Stimulated activated CD8-positive, alpha-beta memory T cell treated with anti-CD3 and anti-CD28 coated beads, Interleukin-7, amount 100 ng/mL, for 24 hours (primary cell): ENCODE results near the gene TXNRD3.

Experiments used
- DNase-seq: peaks from one replicate; pipeline ENCODE4 v3.0.0-alpha.2; 2020; ENCODE audit warnings: low read depth

TXNRD3 gene

DNA sequence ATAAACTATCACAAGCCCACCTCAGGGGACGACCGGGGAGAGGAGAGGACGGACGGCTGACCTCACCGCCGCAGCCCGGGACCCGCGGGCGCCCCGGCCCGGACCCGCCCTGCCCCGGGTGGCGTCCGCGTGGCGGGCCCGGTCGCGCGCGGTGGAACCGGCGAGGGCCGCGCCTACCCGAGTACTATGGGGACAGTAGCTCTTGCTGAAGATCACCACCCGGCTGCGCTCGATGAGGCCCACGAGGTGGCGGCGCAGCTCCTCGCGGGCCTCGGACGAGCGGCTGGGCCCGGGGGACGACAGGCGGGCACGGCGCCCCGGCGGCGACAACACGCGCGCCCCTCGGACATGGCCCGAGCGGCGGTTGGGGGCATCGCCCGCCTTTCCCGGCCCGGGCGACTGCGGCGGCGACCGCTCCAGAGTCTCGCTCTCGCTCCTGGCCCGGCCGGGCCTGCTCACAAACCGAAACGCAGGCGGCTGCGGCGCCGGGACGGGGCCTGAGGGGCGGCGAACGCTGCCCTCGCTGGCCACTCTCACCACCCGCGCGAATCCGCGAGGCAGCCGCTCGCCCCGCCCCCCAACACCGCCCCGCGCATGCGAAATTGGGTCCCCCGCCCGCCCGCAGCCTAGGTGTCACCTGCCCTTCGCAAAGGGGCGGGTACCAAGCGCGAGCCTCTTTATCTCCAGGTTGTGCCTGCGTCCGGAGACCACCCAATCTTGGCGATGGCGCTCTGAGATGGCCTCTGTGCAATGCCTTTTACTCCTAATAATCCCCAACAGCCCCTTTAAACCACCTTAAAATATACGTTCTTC is at the start of gene TXNRD3:
TXNRD3 (minus strand) TSS at position 554 of the 813 bp plus-strand sequence.
- peak; percentile 64 for DNase-seq

DNA sequence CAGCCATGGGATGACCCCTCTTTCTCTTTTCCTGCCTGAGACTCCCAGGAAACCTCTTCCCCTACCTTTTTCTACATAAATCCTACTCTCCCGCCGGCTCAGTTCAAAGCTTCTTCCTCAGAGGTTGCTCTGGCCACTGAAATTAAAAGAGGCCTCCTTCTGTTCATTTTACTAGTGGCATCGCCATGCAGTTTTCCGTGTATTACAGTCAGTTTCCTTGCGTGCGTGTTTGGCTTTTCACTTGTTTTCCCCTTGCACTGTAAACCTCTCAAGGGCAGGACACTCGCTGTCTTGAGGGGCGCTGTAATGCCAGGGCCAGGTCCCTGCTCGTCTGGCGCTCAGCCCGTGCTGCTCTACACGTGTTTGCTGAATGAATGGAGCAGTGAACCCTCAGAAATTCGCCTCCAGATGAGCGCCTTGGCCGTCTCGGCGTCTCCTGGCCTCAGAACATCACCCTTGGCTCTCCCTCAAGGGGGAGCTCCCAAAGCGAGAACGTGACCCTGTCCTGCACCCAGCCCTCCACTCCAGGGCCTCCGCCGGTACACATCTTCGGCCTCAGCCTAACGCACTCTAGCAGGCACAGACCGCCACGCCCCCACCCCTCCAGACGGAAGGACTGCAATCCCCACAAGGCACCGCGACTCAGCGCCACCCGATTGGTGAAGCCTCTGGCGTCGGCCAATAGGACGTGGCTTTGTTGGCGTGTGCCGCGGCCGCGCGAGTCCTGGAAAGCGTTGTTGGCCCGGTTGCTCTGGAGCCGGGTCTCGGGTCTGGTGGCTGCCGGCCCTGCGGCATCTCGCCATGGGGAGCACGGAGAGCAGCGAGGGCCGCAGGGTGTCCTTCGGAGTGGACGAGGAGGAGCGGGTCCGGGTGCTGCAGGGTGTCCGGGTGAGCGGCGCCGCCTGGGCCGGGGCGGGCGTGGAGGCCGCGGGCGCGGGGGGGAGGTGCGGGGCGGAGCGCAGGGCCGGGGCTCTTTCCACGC is 48.9 kb upstream of the TXNRD3 start, which contains the start of gene CHCHD6:
CHCHD6 (plus strand) TSS at position 729 of the 982 bp plus-strand sequence; CDS start at position 802, 73 bp downstream.
- peak; percentile 87 for DNase-seq

GRCh38 chr3:126699011-126699410 is 44.1 kb upstream of the TXNRD3 start:
- DNase-seq, result no peak

GRCh38 chr3:126696701-126697267 is 41.9 kb upstream of the TXNRD3 start:
- DNase-seq, result no peak

- no peak for DNase-seq
These were observed 39.0 kb upstream of the TXNRD3 start for GRCh38 chr3:126693921-126694320.

- no peak for DNase-seq
These were observed 37.9 kb upstream of the TXNRD3 start for GRCh38 chr3:126692858-126693257.

- DNase-seq, result no peak
These were observed 36.8 kb upstream of the TXNRD3 start for GRCh38 chr3:126691765-126692164.

DNA sequence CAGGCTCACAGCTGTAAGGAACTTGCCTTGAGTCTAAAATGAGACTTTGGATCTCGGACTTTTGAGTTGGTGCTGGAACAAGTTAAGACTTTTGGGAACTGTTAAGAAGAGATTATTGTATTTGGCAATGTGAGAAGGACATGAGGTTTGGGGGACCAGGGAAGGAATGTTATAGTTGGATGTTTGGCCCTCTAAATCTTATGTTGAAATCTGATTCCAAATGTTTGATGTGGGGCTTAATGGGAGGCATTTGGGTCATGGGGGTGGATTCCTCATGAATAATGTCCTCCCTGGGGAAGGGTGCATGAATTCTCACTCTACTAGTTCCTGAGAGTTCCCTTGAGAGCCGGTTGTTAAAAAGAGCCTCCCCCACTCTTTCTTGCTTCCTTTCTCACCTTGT is 30.6 kb upstream of the TXNRD3 start:
- DNase-seq, result no peak

GRCh38 chr3:126685021-126685420 is 30.1 kb upstream of the TXNRD3 start:
- DNase-seq, result no peak

DNA sequence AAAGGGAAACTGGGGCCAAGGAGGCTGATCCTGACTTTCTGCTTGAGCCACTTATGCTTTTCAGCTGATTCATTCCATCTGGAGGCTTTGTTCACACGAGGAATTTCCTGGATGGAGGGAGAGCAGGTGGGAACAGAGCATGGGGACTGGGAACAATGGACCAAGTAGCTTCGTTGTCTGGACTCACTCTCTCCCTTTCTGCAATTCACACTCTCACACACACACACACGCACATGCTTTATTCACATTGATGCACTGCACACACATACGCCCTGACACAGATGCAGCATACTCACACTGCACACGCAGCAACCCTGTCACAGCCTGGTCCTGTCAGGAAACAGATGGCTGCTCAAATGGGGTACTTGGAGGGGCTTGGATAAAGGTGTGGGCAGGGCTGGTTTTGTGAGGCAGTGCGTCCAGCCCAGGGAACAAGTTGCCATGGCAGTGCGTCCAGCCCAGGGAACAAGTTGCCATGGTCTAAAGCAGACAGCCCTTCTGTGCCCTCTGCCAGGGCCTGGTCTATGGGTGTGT is 29.4 kb upstream of the TXNRD3 start:
- DNase-seq, result no peak

GRCh38 chr3:126683069-126683468 is 28.1 kb upstream of the TXNRD3 start:
- DNase-seq, result no peak

- DNase-seq, result no peak
These were observed 27.1 kb upstream of the TXNRD3 start for GRCh38 chr3:126682009-126682408.

DNA sequence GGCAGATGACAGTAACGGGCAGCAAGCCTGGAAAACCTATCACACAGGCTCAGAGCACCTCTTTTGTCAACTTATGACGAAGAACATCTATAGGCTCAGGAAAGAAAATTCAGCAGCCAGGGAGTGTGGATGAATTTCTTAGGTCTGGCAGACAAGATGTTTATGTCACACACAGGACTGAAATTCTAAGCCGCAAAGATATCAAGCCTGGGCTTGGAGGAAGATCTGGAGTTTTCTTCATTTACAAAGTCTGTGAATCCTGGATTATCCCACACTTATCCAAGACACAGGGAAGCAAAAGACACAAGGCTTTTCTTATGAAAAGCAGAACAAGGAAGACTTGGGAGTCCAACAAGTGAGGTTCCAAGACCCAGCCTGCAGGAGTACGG is 25.7 kb upstream of the TXNRD3 start:
- DNase-seq, result no peak

DNA sequence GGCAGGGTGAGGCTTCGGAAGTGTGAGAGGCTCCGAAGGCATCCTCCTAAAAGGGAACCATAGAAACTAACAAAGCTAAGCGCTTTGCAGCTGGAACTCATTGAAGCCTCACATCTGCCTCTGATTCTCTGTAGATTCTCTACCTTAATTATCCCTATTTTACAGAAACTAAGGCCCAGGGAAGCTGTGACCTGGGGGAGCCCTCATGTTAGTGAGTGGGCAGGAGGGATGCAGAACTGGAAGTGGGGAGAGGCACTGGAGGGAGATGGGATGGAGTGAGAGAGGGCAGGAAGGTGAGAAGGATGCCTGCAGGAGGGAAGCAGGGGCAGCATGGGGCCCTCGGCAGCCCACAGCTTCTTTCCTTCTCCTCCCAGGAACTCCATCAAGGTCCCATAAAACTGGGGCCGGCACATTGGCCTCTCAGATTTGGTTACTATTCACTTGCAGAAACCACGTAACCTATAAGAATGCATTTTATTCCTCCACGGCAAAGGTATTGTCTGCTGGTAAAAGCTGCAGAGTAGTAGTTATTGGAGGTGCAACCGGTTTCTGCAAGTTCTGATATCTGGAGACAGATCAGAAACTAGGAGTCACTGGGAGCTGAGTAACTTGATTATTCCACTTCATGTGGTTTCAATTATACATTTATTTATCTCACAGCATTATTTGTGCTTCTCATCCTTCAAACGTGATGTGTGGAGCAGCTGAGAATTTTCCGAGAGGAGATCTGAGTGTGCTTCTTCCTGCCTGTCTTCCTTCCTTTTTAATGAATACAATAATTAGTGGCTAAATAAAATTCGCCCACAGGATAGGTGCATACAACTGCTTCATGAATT is 25.1 kb upstream of the TXNRD3 start:
- no peak for DNase-seq

DNA sequence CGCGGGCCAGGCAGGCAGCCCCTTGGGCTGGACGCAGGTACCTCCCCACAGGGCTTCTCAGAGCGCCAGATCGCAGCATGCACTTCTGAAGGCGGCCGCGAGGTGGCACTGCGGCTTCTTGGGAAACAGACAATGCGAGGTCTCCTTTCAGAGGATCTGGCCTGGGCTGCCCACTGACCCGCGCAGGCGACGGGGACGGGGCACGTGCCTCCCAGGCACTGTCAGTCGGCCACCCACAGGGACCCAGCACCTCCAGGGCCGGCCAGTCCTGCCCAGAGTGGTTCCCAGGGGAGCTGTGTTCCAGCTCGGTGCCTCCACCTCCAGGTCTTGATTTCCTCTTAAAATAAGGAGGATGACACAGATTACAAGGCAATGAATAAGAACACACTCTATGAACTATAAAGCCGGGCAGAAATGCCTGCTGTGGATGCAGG is 24.4 kb upstream of the TXNRD3 start:
- peak; percentile 69 for DNase-seq

- no peak for DNase-seq
These were observed 23.9 kb upstream of the TXNRD3 start for GRCh38 chr3:126678693-126679317.

DNA sequence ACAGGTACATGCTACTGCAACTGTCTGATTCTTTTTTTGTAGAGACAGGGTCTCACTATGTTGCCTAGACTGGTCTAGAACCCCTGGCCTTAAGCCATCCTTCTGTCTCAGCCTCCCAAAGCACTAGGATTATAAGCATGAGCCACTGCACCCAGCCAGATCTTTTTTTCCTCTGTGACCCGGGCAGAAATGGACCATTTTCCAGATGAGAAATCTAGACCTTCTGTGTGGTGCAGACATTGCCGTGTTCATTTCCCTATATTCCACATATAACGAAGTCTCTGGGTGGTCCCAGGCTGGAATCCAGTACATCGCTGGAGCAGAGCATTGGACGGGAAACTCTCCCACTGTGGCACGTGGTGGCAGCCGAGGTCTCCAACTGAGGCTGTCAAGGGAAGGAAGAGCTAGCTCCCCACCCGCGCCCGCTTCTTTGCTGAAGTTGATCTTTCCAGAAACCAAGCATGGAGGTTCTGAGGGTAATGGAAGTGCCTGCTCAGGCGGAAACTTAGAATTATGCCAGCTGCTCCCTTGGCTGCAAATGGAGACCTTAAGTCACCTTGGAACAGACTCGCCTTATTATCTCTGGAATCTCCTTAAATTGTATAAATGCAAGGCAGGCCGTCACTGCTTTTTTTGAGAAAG is 23.1 kb upstream of the TXNRD3 start:
- no peak for DNase-seq

GRCh38 chr3:126676919-126677705 is 22.2 kb upstream of the TXNRD3 start:
- no peak for DNase-seq

GRCh38 chr3:126672741-126673140 is 17.8 kb upstream of the TXNRD3 start:
- DNase-seq, result no peak
